H9 (cell line): Measurements from ENCODE around the gene KPNA1. TPM values are rescaled to one million over a fixed set of nuclear protein-coding genes. Genes with fewer than 3 reads are reported as not detected.

Source experiments
- DNase-seq: peaks from one replicate; pipeline ENCODE4 v3.0.0-alpha.2; 2017
- H2AFZ ChIP-seq: one replicate; pipeline ENCODE4 v1.6.1; 2013; ENCODE audit warnings: mild to moderate bottlenecking, low read length, control low read depth, moderate library complexity
- H2AK5ac ChIP-seq: 2 replicates; pipeline ENCODE4 v1.6.1; 2013; ENCODE audit warnings: low read length, control low read depth, mixed read lengths; ENCODE audit not compliant: insufficient read length
- H2BK120ac ChIP-seq: one replicate; pipeline ENCODE4 v1.6.1; 2013; ENCODE audit warnings: low read depth, mild to moderate bottlenecking, low read length, control low read depth, inconsistent platforms; ENCODE audit not compliant: poor library complexity, severe bottlenecking
- H2BK12ac ChIP-seq: 2 replicates; pipeline ENCODE4 v1.6.1; 2013; ENCODE audit warnings: low read length, control low read depth, mixed read lengths, low read depth; ENCODE audit not compliant: insufficient read length
- H2BK15ac ChIP-seq: 2 replicates; pipeline ENCODE4 v1.6.1; 2013; ENCODE audit warnings: low read depth, low read length, control low read depth
- H2BK20ac ChIP-seq: one replicate; pipeline ENCODE4 v1.6.1; 2013; ENCODE audit warnings: low read depth, mild to moderate bottlenecking, low read length, control low read depth, inconsistent platforms; ENCODE audit not compliant: poor library complexity, severe bottlenecking
- H2BK5ac ChIP-seq: 2 replicates; pipeline ENCODE4 v1.6.1; 2013; ENCODE audit warnings: low read length, control low read depth, mixed read lengths; ENCODE audit not compliant: insufficient read length
- H3K14ac ChIP-seq: 2 replicates; pipeline ENCODE4 v1.6.1; 2013; ENCODE audit warnings: low read length, control low read depth; ENCODE audit not compliant: insufficient read depth
- H3K18ac ChIP-seq: 2 replicates; pipeline ENCODE4 v1.6.1; 2013; ENCODE audit warnings: low read depth, mild to moderate bottlenecking, mixed read lengths, low read length, control low read depth; ENCODE audit not compliant: insufficient read length
- H3K23ac ChIP-seq: 2 replicates; pipeline ENCODE4 v1.6.1; 2013; ENCODE audit warnings: low read length, control low read depth, mixed read lengths, low read depth; ENCODE audit not compliant: insufficient read length
- H3K23me2 ChIP-seq: 2 replicates; pipeline ENCODE4 v1.6.1; 2013; ENCODE audit warnings: low read depth, mild to moderate bottlenecking, mixed read lengths, low read length, control low read depth; ENCODE audit not compliant: insufficient read length, poor library complexity, severe bottlenecking
- H3K27ac ChIP-seq: 2 replicates; pipeline ENCODE4 v1.5.1; 2013; ENCODE audit warnings: low read length, control low read depth, mixed read lengths, low read depth; ENCODE audit not compliant: insufficient read length
- H3K27me3 ChIP-seq: 2 replicates; pipeline ENCODE4 v1.6.1; 2013; ENCODE audit warnings: low read length, control low read depth, inconsistent platforms; ENCODE audit not compliant: insufficient read depth
- H3K4ac ChIP-seq: 2 replicates; pipeline ENCODE4 v1.6.1; 2013; ENCODE audit warnings: low read depth, mild to moderate bottlenecking, control low read depth, inconsistent platforms, low read length, moderate library complexity
- H3K4me1 ChIP-seq: 2 replicates; pipeline ENCODE4 v1.6.1; 2013; ENCODE audit warnings: low read length, control low read depth, inconsistent platforms; ENCODE audit not compliant: insufficient read depth
- H3K4me2 ChIP-seq: 2 replicates; pipeline ENCODE4 v1.6.1; 2013; ENCODE audit warnings: low read length, control low read depth, mixed read lengths; ENCODE audit not compliant: insufficient read length, insufficient read depth
- H3K56ac ChIP-seq: 2 replicates; pipeline ENCODE4 v1.6.1; 2013; ENCODE audit warnings: low read depth, mild to moderate bottlenecking, mixed read lengths, low read length, control low read depth; ENCODE audit not compliant: insufficient read length
- H3K79me1 ChIP-seq: 2 replicates; pipeline ENCODE4 v1.6.1; 2013; ENCODE audit warnings: low read depth, mild to moderate bottlenecking, moderate library complexity, low read length, control low read depth, inconsistent platforms; ENCODE audit not compliant: insufficient read depth, poor library complexity, severe bottlenecking
- H3K79me2 ChIP-seq: 2 replicates; pipeline ENCODE4 v1.6.1; 2013; ENCODE audit warnings: low read length, control low read depth, inconsistent platforms; ENCODE audit not compliant: insufficient read depth
- H3K9ac ChIP-seq: 2 replicates; pipeline ENCODE4 v1.6.1; 2013; ENCODE audit warnings: low read length, control low read depth, mixed read lengths; ENCODE audit not compliant: insufficient read length; ENCODE audit errors: extremely low read depth
- H3K9me3 ChIP-seq: one replicate; pipeline ENCODE4 v1.6.1; 2013; ENCODE audit warnings: low read depth, low read length, inconsistent platforms; ENCODE audit not compliant: control insufficient read depth
- H3T11ph ChIP-seq: one replicate; pipeline ENCODE4 v1.6.1; 2013; ENCODE audit warnings: mild to moderate bottlenecking, low read length, control low read depth, inconsistent platforms
- H4K20me1 ChIP-seq: one replicate; pipeline ENCODE4 v1.6.1; 2013; ENCODE audit not compliant: control insufficient read depth, insufficient read length, insufficient read depth
- H4K5ac ChIP-seq: 2 replicates; pipeline ENCODE4 v1.6.1; 2013; ENCODE audit warnings: low read depth, mild to moderate bottlenecking, mixed read lengths, low read length, control low read depth; ENCODE audit not compliant: insufficient read length
- H4K8ac ChIP-seq: replicated peaks from 2 replicates; pipeline ENCODE4 v1.6.1; 2013; ENCODE audit warnings: low read length, control low read depth, mixed read lengths, low read depth; ENCODE audit not compliant: insufficient read length
- H4K91ac ChIP-seq: 2 replicates; pipeline ENCODE4 v1.6.1; 2013; ENCODE audit warnings: low read depth, mild to moderate bottlenecking, moderate library complexity, mixed read lengths, low read length, control low read depth; ENCODE audit not compliant: insufficient read length
- H3K27ac Mint-ChIP-seq, 3 experiments: 2 replicates in 2 of 3; 3 replicates in 1 of 3; pipeline ENCODE4 v1.8.0; 2020 to 2021; ENCODE audit warnings: mixed read lengths in 3 of 3, mild to moderate bottlenecking in 1 of 3, moderate library complexity in 1 of 3
- H3K27me3 Mint-ChIP-seq: 2 replicates; pipeline ENCODE4 v1.8.0; 2021; ENCODE audit warnings: low read depth, mild to moderate bottlenecking, moderate library complexity, mixed read lengths
- H3K36me3 Mint-ChIP-seq, 3 experiments: 2 replicates in 2 of 3; 3 replicates in 1 of 3; pipeline ENCODE4 v1.8.0; 2020 to 2021; ENCODE audit warnings: low read depth in 3 of 3, mixed read lengths in 3 of 3; ENCODE audit not compliant: insufficient read depth in 1 of 3
- H3K4me1 Mint-ChIP-seq, 2 experiments: 2 replicates each; pipeline ENCODE4 v1.8.0; 2020; ENCODE audit warnings: mixed read lengths in 2 of 2
- H3K4me3 Mint-ChIP-seq, 2 experiments: 2 replicates in 1 of 2; 3 replicates in 1 of 2; pipeline ENCODE4 v1.8.0; 2020 to 2021; ENCODE audit warnings: mild to moderate bottlenecking in 2 of 2, mixed read lengths in 2 of 2, moderate library complexity in 1 of 2
- H3K9me3 Mint-ChIP-seq, 2 experiments: 2 replicates in 1 of 2; 3 replicates in 1 of 2; pipeline ENCODE4 v1.8.0; 2020; ENCODE audit warnings: mild to moderate bottlenecking in 2 of 2, mixed read lengths in 2 of 2, moderate library complexity in 1 of 2
- CTCF ChIP-seq: fragments of 200-600 bp; sonication (generic); conservative IDR thresholded peaks from 3 replicates; pipeline ENCODE4 v1.8.0; 2021; ENCODE audit warnings: antibody characterized with exemption, mild to moderate bottlenecking
- WGBS: extraction: QIAGEN DNeasy Blood & Tissue Kit; methylation state at CpG from one replicate; pipeline ENCODE4 v1.1.7; 2013; ENCODE audit warnings: missing lambda C conversion rate, low lambda C conversion rate, mixed read lengths; ENCODE audit not compliant: insufficient read length; ENCODE audit errors: extremely low coverage; 5-methylcytosine and 5-hydroxymethylcytosine counted together
- total RNA-seq: library from RNA; stranded (reverse); gene quantifications from 2 replicates; pipeline ENCODE4 v1.2.1, GENCODE V29; 2021

KPNA1 gene
- total RNA-seq, 1 experiment from 2014 or later, result 71.7 TPM

- Histone ChIP-seq H3K27me3 (no peaks in the 10 kb centered on the region), H4K91ac (no peak overlapping the region), H3K4ac (no peak overlapping the region), H2BK5ac (no peak overlapping the region), H2BK120ac (no peak overlapping the region), H3K23me2 (no peaks in the 10 kb centered on the region), H3K4me2 (no peak overlapping the region), H3K79me1 (no peaks in the 10 kb centered on the region), H4K5ac (no peak overlapping the region), H3K23ac (no peak overlapping the region), H3K14ac (no peak overlapping the region), H2BK20ac (no peak overlapping the region), H3K9ac (no peak overlapping the region), H3K4me1 (no peaks in the 10 kb centered on the region), H3K27ac (no peak overlapping the region), H3K79me2 (no peaks in the 10 kb centered on the region), H2BK15ac (no peak overlapping the region), H4K8ac (no peak overlapping the region), H2BK12ac (no peak overlapping the region), H2AFZ (no peak overlapping the region), H3K9me3 (no peaks in the 10 kb centered on the region), H2AK5ac (no peak overlapping the region), H3K18ac (no peak overlapping the region), H3K56ac (no peak overlapping the region), H3T11ph (no peak overlapping the region), H4K20me1 (no peaks in the 10 kb centered on the region)
- no peak for DNase-seq
- no peaks in the 10 kb centered on the region for H3K27me3 Mint-ChIP-seq
- TF ChIP-seq CTCF, result no peak
- peaks cover 32 to 81% (median 47%) of the 10 kb centered on the region in 3 experiments for H3K36me3 Mint-ChIP-seq
- no peaks in the 10 kb centered on the region for H3K4me1 Mint-ChIP-seq
- H3K27ac Mint-ChIP-seq, result no peak overlapping the region
- no peak overlapping the region for H3K4me3 Mint-ChIP-seq
- no CpG with 5 or more reads among the region's 9 CpGs for WGBS
- H3K9me3 Mint-ChIP-seq, result peaks cover 0 to 3% of the 10 kb centered on the region in 2 experiments; a peak in 1 of 5 replicates
These were observed 78.8 kb downstream of the KPNA1 start for GRCh38 chr3:122435950-122436349.
